ENCODE measurements around the gene PLXND1.

DNA sequence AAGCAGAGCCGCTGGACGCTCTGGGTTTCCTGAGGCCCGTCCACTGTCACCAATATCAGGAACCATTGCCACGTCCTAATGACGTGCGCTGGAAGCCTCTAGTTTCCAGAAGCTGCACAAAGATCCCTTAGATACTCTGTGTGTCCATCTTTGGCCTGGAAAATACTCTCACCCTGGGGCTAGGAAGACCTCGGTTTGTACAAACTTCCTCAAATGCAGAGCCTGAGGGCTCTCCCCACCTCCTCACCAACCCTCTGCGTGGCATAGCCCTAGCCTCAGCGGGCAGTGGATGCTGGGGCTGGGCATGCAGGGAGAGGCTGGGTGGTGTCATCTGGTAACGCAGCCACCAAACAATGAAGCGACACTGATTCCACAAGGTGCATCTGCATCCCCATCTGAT is 74.8 kb downstream of the PLXND1 start:
- TF ChIP-seq, protein P1, sequence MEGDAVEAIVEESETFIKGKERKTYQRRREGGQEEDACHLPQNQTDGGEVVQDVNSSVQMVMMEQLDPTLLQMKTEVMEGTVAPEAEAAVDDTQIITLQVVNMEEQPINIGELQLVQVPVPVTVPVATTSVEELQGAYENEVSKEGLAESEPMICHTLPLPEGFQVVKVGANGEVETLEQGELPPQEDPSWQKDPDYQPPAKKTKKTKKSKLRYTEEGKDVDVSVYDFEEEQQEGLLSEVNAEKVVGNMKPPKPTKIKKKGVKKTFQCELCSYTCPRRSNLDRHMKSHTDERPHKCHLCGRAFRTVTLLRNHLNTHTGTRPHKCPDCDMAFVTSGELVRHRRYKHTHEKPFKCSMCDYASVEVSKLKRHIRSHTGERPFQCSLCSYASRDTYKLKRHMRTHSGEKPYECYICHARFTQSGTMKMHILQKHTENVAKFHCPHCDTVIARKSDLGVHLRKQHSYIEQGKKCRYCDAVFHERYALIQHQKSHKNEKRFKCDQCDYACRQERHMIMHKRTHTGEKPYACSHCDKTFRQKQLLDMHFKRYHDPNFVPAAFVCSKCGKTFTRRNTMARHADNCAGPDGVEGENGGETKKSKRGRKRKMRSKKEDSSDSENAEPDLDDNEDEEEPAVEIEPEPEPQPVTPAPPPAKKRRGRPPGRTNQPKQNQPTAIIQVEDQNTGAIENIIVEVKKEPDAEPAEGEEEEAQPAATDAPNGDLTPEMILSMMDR (IDR thresholded peaks at IDR 0.05), result no peak
- TF ChIP-seq POLR2A (IDR thresholded peaks at IDR 0.05), result no peak

All from tibial nerve (tissue), 3 donors.